Activated CD4-positive, alpha-beta memory T cell treated with anti-CD3 and anti-CD28 coated beads, Interleukin-2, amount 10 ng/mL, durations not matched to agents 7 days and 5 days (primary cell): ENCODE measurements around the gene DMD. TPM values are rescaled to one million over a fixed set of nuclear protein-coding genes. Genes with fewer than 3 reads are reported as not detected.

Experiments
- CTCF ChIA-PET: fragments of 350-600 bp; sonication (Branson Sonifier 250); formaldehyde crosslinking; loops from one replicate; lab custom pipeline; 2021; ENCODE audit warnings: antibody characterized with exemption, inconsistent platforms; lab: Charles Lee
- POLR2A ChIA-PET: fragments of 350-600 bp; sonication (Branson Sonifier 250); formaldehyde crosslinking; loops from one replicate; lab custom pipeline; 2021; ENCODE audit warnings: antibody characterized with exemption; lab: Charles Lee
- DNase-seq: peaks from one replicate; pipeline ENCODE4 v3.0.0-alpha.2; 2020
- H3K27ac Mint-ChIP-seq: one replicate; pipeline ENCODE4 v1.8.0; 2021; ENCODE audit warnings: mild to moderate bottlenecking, mixed read lengths
- H3K27me3 Mint-ChIP-seq: one replicate; pipeline ENCODE4 v1.8.0; 2021; ENCODE audit warnings: mixed read lengths
- H3K36me3 Mint-ChIP-seq: one replicate; pipeline ENCODE4 v1.8.0; 2021; ENCODE audit warnings: low read depth, mixed read lengths
- H3K4me1 Mint-ChIP-seq: one replicate; pipeline ENCODE4 v1.8.0; 2021; ENCODE audit warnings: mixed read lengths
- H3K4me3 Mint-ChIP-seq: one replicate; pipeline ENCODE4 v1.8.0; 2021; ENCODE audit warnings: mild to moderate bottlenecking, mixed read lengths
- H3K9me3 Mint-ChIP-seq: one replicate; pipeline ENCODE4 v1.8.0; 2021; ENCODE audit warnings: mixed read lengths
- total RNA-seq, 2 experiments: library from RNA; stranded (reverse); gene quantifications; one replicate each; pipeline ENCODE4 v1.2.3, GENCODE V29; 2021

Gene DMD
- total RNA-seq, 2 experiments from 2014 or later: 1.4 to 1.5 TPM

DNA sequence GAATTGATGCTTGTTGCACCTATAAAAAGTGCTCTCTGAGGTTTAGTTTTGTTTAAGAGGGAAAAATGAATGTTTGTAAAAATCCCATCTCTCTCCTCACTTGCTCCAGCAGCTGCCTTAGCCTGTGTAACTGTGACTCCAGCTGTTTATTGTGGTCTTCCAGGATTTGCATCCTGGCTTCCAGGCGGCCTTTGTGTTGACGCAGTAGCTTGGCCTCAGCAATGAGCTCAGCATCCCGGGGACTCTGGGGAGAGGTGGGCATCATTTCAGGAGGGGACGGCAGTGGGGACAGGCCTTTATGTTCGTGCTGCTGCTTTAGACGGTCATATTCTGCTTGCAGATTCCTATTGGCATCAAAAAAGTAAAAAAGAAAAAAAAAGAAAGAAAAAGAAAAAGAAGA, 2064.2 kb downstream of the DMD start:
- H3K27me3 Mint-ChIP-seq: no peaks in the 10 kb centered on the region
- ChIA-PET POLR2A (no interaction called here), CTCF (no interaction called here)
- H3K4me3 Mint-ChIP-seq: no peak overlapping the region
- peaks cover 2% of the 10 kb centered on the region for H3K4me1 Mint-ChIP-seq
- peaks cover 5% of the 10 kb centered on the region for H3K9me3 Mint-ChIP-seq
- DNase-seq: no peak
- H3K27ac Mint-ChIP-seq: no peak overlapping the region
- no peaks in the 10 kb centered on the region for H3K36me3 Mint-ChIP-seq

DNA sequence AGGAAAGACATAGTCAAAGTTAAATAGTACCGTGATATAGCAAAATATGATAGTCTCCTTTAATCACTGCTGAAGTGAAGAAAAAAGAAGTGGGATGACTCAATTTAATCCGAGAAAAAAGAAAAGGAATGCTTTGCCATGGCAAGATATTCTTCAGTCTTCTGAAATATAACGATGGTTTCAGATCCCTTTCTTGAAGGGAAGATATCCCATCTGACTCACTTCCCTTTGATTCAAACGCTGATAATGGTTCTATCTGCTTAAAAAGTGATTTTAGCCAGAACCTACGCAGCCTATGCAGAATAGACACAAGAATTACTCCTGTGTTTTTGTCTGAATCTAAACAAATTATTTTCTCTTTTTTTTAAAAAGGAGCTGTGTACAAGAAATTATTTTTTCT, 2071.4 kb downstream of the DMD start:
- ChIA-PET POLR2A (no interaction called here), CTCF (no interaction called here)
- DNase-seq: no peak
- no peaks in the 10 kb centered on the region for H3K27me3 Mint-ChIP-seq
- peaks cover 5% of the 10 kb centered on the region for H3K9me3 Mint-ChIP-seq
- peaks cover 13% of the 10 kb centered on the region for H3K4me1 Mint-ChIP-seq
- no peak overlapping the region for H3K4me3 Mint-ChIP-seq
- no peaks in the 10 kb centered on the region for H3K36me3 Mint-ChIP-seq
- no peak overlapping the region for H3K27ac Mint-ChIP-seq

DNA sequence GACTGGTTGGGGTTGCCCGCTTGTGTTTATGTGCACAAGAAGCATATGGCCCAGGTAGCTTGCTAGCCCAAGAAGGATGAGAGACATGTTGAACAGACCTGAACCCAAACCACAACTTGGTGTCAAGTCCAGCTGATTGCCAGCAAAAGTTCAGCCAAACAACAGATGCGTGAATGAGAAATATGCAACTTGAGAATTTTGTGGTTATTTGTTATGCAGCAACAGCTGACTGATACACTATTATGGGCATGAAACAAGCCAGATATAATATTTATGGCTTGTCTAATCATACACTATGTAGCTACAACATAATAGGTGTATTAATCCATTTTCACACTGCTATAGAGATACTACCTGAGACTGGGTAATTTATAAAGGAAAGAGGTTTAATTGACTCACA, 2073.2 kb downstream of the DMD start:
- CTCF ChIA-PET: no interaction called here
- POLR2A ChIA-PET: no interaction called here
- Mint-ChIP-seq H3K27ac (no peak overlapping the region), H3K27me3 (no peaks in the 10 kb centered on the region), H3K9me3 (no peaks in the 10 kb centered on the region), H3K36me3 (no peaks in the 10 kb centered on the region), H3K4me1 (peaks cover 11% of the 10 kb centered on the region), H3K4me3 (no peak overlapping the region)
- DNase-seq: no peak

DNA sequence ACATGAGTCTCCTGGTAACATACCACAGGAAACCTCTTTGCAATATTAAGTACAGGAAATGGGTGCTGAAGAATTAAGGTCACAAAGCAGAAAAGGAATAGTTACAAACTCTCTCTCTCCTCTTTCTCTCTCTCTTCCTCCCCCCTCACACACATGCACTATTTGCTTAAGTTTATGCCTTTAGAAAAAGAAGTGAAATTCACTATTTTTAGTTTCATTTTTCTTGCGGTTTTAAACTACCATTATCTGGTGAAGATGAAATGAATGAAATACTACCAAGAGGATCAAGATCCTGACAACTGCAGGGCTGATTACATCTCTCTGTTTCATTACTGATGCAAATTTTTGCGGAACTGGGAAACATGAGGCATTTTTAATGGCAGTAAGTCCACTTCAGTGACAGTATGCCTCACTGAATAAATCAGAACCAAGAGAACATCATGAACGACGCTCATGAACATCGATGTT, 2075.2 kb downstream of the DMD start:
- DNase-seq: no peak
- Mint-ChIP-seq H3K27ac (no peak overlapping the region), H3K36me3 (no peaks in the 10 kb centered on the region), H3K4me3 (no peak overlapping the region), H3K4me1 (peaks cover 11% of the 10 kb centered on the region), H3K9me3 (no peaks in the 10 kb centered on the region), H3K27me3 (no peaks in the 10 kb centered on the region)
- CTCF ChIA-PET: no interaction called here
- POLR2A ChIA-PET: no interaction called here

DNA sequence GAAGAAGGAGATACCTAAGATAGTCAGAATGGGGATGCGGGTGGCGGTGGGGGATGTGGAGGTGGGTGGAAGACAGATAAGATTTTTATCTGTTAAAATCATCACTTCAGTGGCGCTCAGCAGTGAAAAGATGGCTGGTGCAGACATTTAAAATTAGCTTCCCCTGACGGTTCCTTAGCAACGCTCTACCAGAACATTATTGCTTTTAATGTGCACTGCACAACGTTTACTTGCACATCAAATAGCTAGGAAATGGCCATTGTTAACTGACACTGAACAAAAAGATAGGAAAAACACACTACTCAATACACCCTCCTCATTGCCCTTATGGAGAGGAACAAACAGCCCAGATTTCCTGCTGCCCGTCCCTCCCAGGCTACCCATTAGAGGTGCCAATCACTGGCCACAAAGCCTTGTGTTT, 2078.5 kb downstream of the DMD start:
- peaks cover 11% of the 10 kb centered on the region for H3K4me1 Mint-ChIP-seq
- ChIA-PET CTCF (no interaction called here), POLR2A (no interaction called here)
- no peaks in the 10 kb centered on the region for H3K27me3 Mint-ChIP-seq
- peaks cover under 1% of the 10 kb centered on the region for H3K36me3 Mint-ChIP-seq
- H3K4me3 Mint-ChIP-seq: no peak overlapping the region
- no peak overlapping the region for H3K27ac Mint-ChIP-seq
- DNase-seq: no peak
- no peaks in the 10 kb centered on the region for H3K9me3 Mint-ChIP-seq

DNA sequence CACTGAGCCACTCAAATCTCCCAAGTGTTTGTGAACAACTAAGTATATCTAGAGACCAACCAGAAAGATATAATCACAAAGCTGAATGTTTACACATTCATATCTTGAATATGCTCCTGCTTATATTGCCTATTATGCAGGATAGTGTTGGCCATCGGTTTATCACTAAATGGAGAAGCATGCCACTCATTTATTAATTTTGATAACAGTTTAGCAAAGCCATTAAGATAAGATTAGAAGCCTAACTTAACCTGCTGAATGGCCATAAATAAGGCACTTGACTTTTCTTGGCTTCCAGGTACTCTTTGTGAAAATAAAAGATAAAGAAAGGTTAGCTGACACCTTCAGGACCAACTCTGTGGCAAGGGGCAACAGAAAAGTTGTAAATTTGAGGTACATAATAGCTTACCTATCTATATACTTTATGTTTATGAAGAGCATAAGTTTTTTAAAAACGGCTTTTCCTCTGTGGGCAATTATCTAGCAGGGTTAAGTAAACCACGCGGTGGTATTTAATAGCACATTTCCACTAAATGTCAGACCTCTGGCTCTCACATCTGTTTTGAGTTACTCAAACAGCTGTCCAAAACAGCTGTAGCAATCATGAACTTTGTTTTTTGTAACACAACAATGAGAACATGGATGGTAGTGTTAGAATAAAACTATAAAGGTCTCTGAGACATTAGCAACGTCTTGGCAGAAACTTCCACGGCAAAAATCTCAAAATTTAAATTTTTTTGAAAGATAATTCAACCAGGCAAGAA, 2080.7 kb downstream of the DMD start:
- DNase-seq: no peak
- ChIA-PET CTCF (no interaction called here), POLR2A (no interaction called here)
- H3K4me1 Mint-ChIP-seq: peaks cover 2% of the 10 kb centered on the region
- H3K36me3 Mint-ChIP-seq: peaks cover 2% of the 10 kb centered on the region
- no peak overlapping the region for H3K27ac Mint-ChIP-seq
- no peak overlapping the region for H3K4me3 Mint-ChIP-seq
- H3K27me3 Mint-ChIP-seq: no peaks in the 10 kb centered on the region
- H3K9me3 Mint-ChIP-seq: peaks cover 2% of the 10 kb centered on the region

DNA sequence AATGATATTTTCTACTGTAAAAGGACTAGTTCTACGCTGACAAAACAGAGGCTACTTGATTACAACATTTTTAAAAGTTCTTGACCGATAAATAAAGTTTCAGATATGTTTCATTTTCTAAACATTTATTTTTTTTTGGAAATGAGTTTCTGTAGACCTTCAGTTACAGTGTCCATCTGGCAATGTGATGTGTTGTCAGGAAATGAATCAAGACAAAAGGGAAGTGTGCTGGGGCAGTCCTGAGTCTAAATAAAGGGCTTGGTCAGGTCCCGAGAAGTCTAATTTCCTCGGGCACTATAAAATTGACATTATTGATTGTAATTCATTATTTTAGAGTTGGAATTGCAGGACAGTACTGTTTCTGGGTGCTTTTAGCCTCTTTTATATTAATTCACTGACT, 2082.5 kb downstream of the DMD start:
- no peak for DNase-seq
- CTCF ChIA-PET: no interaction called here
- POLR2A ChIA-PET: no interaction called here
- Mint-ChIP-seq H3K27me3 (no peaks in the 10 kb centered on the region), H3K36me3 (peaks cover 2% of the 10 kb centered on the region), H3K27ac (no peak overlapping the region), H3K4me3 (no peak overlapping the region), H3K9me3 (peaks cover 2% of the 10 kb centered on the region), H3K4me1 (no peaks in the 10 kb centered on the region)

DNA sequence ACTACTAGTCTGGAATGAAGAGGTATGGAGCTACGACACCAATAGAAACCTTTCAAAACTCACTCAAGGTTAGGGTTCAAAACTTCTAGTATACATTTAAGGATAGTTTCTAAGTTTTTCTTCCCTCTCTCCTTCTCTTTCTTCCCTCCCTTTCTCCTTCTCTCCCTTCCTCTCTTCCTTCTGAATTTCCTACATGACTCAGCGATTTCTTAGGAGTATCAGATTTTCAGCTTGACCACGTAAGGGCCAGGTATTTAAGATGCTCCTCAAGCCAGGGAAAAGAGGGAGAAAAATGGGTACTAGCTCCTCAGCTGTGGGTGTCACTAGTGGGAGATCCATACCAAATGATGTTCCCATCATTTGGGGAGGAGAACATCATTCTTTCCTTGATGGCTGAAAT, 2083.6 kb downstream of the DMD start:
- Mint-ChIP-seq H3K9me3 (peaks cover 2% of the 10 kb centered on the region), H3K36me3 (peaks cover 2% of the 10 kb centered on the region), H3K27me3 (no peaks in the 10 kb centered on the region), H3K4me3 (no peak overlapping the region), H3K27ac (no peak overlapping the region), H3K4me1 (no peaks in the 10 kb centered on the region)
- ChIA-PET CTCF (no interaction called here), POLR2A (no interaction called here)
- no peak for DNase-seq

DNA sequence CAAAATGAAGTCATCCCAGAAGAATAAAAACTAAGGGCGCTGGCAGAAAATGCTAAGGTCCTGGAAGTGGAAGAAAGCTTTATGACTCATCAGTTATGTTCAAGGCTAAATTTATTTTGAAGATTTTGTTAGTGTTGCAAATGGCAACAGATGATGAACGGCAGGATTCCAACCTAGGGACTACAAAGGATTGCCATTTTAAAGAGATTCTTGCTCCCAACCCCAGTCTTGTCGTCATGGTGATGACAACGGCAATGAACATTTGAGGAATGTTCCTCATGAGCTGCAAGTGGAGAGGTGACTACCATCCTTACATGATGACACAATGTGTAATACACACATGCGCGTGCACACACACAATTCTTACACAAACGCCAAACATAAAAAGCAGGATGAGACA, 2085.1 kb downstream of the DMD start:
- ChIA-PET POLR2A (no interaction called here), CTCF (no interaction called here)
- peaks cover 2% of the 10 kb centered on the region for H3K36me3 Mint-ChIP-seq
- H3K27ac Mint-ChIP-seq: no peak overlapping the region
- H3K4me1 Mint-ChIP-seq: no peaks in the 10 kb centered on the region
- no peaks in the 10 kb centered on the region for H3K27me3 Mint-ChIP-seq
- H3K4me3 Mint-ChIP-seq: no peak overlapping the region
- H3K9me3 Mint-ChIP-seq: peaks cover 2% of the 10 kb centered on the region
- no peak for DNase-seq

DNA sequence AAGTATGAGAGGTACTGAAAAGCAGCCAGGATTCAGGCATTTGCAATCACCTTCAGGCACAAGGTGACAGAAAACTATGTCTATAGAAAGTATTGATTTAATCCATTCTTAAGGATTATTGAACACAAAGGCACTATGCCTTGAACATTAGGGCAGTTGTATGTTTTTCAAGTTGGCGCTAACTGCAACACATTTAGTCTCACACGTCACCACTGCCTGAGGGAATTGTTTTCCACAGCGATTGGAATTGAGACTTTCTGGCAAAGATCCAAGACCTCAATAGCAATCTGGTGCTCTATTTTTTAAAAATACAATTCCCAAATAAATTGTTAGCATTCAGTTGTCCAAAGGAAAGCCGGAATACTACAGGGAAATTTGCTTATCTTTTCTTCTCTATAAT, 2086.8 kb downstream of the DMD start:
- H3K9me3 Mint-ChIP-seq: peaks cover 2% of the 10 kb centered on the region
- no peak overlapping the region for H3K27ac Mint-ChIP-seq
- H3K4me3 Mint-ChIP-seq: no peak overlapping the region
- H3K36me3 Mint-ChIP-seq: peaks cover 2% of the 10 kb centered on the region
- ChIA-PET POLR2A (no interaction called here), CTCF (no interaction called here)
- no peaks in the 10 kb centered on the region for H3K4me1 Mint-ChIP-seq
- H3K27me3 Mint-ChIP-seq: no peaks in the 10 kb centered on the region
- no peak for DNase-seq

DNA sequence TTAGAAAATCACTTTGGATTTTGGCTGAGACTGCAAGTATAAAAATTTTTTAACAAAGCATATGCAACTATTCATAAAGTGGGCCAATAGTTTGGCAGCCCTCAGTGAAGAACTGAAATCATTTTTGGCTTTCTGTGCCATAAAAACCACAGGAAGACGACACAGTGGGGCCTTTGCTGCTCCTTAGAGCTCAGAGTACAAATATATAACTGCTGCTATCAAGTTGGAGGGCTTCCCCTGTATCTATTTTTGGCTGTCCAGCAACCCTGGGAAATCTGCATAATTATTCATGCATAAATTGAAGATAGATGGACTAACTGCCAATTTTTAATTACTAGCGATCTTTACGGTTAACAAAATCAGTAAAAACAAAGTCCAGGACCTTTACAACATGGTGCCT, 2088.0 kb downstream of the DMD start:
- Mint-ChIP-seq H3K4me1 (no peaks in the 10 kb centered on the region), H3K27ac (no peak overlapping the region), H3K4me3 (no peak overlapping the region), H3K9me3 (peaks cover 2% of the 10 kb centered on the region), H3K27me3 (no peaks in the 10 kb centered on the region), H3K36me3 (peaks cover 2% of the 10 kb centered on the region)
- ChIA-PET POLR2A (no interaction called here), CTCF (no interaction called here)
- no peak for DNase-seq

DNA sequence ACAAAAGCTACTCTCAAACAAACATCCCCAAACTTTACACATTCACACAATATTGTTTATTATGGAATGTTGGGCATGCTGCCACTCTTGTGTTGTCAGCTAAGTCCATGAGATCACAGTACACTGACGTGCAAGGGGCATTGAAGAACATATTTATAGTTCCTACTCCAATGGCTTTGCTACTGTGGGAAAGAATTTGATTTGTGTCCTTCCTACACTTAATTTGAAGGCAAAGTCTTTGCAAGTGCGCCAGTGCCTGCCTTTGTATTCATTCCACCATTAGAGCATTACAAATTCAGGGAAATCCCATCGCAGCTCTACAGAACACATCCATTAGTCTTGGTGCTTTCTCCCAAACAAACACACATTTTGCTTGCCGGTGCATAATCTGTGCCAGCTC, 2094.1 kb downstream of the DMD start:
- no peaks in the 10 kb centered on the region for H3K27me3 Mint-ChIP-seq
- no peaks in the 10 kb centered on the region for H3K9me3 Mint-ChIP-seq
- H3K4me3 Mint-ChIP-seq: no peak overlapping the region
- no peak for DNase-seq
- ChIA-PET POLR2A (no interaction called here), CTCF (no interaction called here)
- peaks cover 8% of the 10 kb centered on the region for H3K4me1 Mint-ChIP-seq
- H3K36me3 Mint-ChIP-seq: peaks cover 6% of the 10 kb centered on the region
- no peak overlapping the region for H3K27ac Mint-ChIP-seq

DNA sequence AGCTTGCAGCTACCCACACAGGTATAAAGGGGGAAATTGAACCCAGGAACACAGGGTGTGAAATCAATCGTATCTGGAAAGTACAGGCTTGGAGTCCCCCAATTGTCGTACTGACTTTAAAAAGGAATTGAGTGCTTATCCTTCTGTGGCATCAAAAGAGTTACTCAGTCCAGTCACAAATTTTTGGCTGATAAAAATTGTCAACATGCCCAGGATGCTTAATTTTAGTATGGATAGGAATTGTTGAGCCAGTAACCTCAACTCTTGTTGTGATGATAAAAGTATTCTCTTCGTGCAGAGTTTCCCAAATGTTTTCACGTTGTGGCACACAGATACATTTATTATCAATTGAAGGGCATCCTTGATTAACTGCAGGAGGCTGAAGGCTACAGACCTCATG, 2096.0 kb downstream of the DMD start:
- no peak for DNase-seq
- ChIA-PET POLR2A (no interaction called here), CTCF (no interaction called here)
- Mint-ChIP-seq H3K4me3 (no peak overlapping the region), H3K9me3 (no peaks in the 10 kb centered on the region), H3K4me1 (peaks cover 11% of the 10 kb centered on the region), H3K27me3 (no peaks in the 10 kb centered on the region), H3K36me3 (peaks cover 6% of the 10 kb centered on the region), H3K27ac (no peak overlapping the region)

DNA sequence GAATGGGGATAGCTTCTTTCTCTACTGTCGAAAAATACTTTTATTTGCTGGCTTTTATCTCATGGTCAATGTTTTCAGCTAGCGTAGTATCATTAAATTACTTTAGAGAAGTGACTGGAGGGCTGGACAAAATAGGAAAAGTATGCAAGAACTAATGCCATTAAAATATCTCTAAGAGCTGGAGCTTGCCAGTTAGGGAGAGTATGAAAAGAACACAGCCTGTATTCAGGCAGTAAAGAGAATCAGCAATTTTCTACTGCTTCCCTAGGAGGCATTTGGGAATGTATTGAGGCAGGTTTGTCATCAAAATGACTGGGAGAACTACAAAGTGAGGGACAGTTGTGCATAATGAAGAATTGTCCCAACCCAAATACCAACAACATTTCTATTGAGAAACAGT, 2096.5 kb downstream of the DMD start:
- Mint-ChIP-seq H3K27ac (no peak overlapping the region), H3K36me3 (peaks cover 6% of the 10 kb centered on the region), H3K4me3 (no peak overlapping the region), H3K27me3 (no peaks in the 10 kb centered on the region), H3K4me1 (peaks cover 11% of the 10 kb centered on the region), H3K9me3 (no peaks in the 10 kb centered on the region)
- no peak for DNase-seq
- CTCF ChIA-PET: no interaction called here
- POLR2A ChIA-PET: no interaction called here
